Uterus (tissue), 2 donors: ENCODE measurements around the gene VAMP1.
A peak's percentile ranks its signal among the peaks of the same experiment; 100 is the strongest.

Experiments used
- CTCF ChIP-seq, 4 experiments: fragments of 200-600 bp in 2 of 4; fragments of 450-650 bp in 2 of 4; sonication (generic) in 2 of 4; IDR thresholded peaks; one replicate each; pipeline ENCODE4 v1.5.1; 2016 to 2019; ENCODE audit warnings: antibody characterized with exemption in 4 of 4, mild to moderate bottlenecking in 2 of 4, moderate library complexity in 1 of 4
- POLR2A ChIP-seq, 2 donors: fragments of 450-650 bp; IDR thresholded peaks; one replicate each; pipeline ENCODE4 v1.6.1; 2016; ENCODE audit warnings: antibody characterized with exemption in 2 of 2, mild to moderate bottlenecking in 1 of 2, moderate library complexity in 1 of 2

GRCh38 chr12:6470375-6471163 is at the start of gene VAMP1:
- TF ChIP-seq CTCF (IDR thresholded peaks at IDR 0.05) (peak in 1 of 4 experiments; percentile 2), POLR2A (IDR thresholded peaks at IDR 0.05) (peak; percentile 99)
